Erythroblast (primary cell): ENCODE measurements around the gene GPSM3.

ENCODE experiments used
- GATA1 ChIP-seq: IDR thresholded peaks from 2 replicates; pipeline ENCODE4 v1.6.1; 2011; ENCODE audit warnings: low read depth, mild to moderate bottlenecking, control low read depth, low read length, moderate library complexity
- POLR2A ChIP-seq: IDR thresholded peaks from 2 replicates; pipeline ENCODE4 v1.6.1; 2011; ENCODE audit warnings: mild to moderate bottlenecking, low read length

GRCh38 chr6:32223258-32224235, 31.1 kb upstream of the GPSM3 start, which contains the start of gene NOTCH4:
- TF ChIP-seq POLR2A = no peak
- TF ChIP-seq GATA1 = no peak
